ENCODE measurements around the gene CENPQ. TPM values are rescaled to one million over a fixed set of nuclear protein-coding genes. Genes with fewer than 3 reads are reported as not detected.

Gene CENPQ
- polyA plus RNA-seq, 3 donors = 13.0 to 15.9 (median 13.7) TPM

DNA sequence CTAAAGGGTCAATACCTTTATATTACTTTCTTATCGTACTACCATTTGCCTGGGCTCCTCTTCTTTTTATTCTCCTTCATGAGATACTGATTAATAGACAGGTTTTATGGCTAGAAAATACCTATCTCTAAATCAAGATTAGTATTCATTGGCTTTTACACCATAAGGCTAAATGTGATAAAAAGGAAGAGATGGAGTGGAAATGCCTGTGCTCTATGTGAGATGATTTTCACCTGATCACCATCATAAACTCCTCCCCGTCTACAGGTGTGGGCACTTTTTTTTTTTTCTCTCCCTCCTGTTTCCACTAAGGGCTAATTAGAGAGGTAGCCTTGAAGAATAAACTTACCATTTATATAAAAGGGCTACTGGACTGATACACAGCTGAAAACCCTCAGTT lies 36.5 kb downstream of the CENPQ start, which contains the start of gene GLYATL3:
Gene GLYATL3, plus strand, starts transcription at position 301 of the 400 bp plus-strand sequence. CDS start 12,068 bp downstream, outside the sequence.
- no peak for DNase-seq (ENCODE audit: low read depth in 3 of 3, low spot score in 2 of 3)

DNA sequence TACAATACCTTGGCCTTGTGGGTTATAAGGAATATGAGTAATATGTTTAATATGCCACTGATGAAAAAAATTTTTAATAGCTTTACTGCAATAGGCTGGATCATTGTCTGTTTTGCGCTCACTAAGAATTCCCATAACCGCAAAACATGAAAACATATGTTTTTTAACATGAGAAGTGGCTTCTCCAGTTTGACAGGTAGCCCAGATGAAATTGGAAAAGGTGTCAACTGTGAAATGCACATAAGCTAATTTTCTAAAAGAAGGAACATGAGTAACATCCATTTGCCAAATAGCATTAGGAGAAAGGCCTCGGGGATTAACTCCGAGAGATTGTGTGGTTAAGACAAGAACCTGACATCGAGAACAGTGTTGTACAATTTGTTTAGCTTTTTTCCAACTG lies 41.5 kb downstream of the CENPQ start:
- no peak for DNase-seq (ENCODE audit: low read depth in 3 of 3, low spot score in 2 of 3)

DNA sequence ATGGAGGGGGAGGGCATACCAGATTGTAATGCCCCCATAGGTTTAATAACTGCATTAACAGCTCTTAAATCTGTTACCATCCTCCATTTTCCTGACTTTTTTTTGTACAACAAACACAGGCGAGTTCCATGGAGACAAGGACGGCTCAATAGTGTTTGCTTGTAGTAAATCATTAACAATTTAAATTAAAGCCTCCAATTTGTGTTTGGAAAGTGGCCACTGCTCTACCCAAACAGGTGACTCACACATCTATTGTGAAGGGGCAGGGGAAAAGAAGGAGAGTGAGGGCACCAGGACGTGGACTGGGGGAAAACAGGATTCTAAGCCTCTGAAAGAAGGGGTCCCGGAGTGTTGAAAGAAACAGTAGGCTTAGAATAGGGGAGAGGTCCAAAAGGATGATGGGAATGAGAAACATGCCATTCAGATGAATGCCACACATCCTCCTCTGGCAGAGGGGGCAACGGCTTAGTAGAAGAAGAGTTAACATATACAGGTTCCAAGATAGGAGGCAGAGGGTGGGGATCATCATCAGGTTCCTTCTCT lies 43.5 kb downstream of the CENPQ start:
- DNase-seq (ENCODE audit: low read depth in 3 of 3, low spot score in 2 of 3) = no peak

GRCh38 chr6:49509342-49509741 lies 46.2 kb downstream of the CENPQ start:
- no peak for DNase-seq (ENCODE audit: low read depth in 3 of 3, low spot score in 2 of 3)

DNA sequence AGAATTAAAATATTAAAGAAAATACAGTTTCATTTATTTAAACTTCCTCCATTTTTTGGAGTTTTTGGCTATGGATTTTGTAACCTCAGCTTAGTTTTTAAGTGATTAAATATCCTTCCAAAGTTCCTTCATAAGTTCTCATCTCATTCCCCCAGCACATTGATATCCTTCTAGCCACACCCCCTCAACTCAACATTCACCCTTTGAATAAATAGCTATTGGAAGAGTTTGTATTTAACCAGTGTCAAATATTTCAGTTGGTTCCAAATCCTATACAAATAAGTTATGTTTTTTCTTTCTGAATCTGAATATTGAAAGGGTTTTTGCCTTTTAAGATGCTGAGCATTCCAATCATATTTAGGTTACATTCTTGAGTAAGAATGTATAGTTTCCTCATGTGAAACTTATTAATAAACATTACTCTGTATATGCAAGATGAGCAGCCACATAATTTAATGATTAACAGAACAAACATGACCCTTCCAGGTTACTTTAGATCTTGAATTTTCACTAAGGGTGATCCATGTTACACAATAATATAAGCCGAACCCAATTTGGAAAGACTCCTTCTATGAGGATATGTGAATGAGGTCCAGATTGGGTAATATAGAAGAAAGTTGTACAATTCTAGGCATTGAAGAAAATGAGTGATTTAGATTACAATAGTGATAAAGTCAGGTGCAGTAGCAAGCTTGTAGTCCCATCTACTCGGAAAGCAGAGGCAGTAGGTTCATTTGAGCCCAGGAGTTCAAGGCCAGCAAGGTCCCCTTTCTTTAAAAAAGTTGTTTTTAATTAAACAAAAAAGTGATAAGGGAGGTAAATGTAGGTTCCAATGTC lies 50.2 kb downstream of the CENPQ start:
- DNase-seq (ENCODE audit: low read depth in 3 of 3, low spot score in 2 of 3) = no peak

DNA sequence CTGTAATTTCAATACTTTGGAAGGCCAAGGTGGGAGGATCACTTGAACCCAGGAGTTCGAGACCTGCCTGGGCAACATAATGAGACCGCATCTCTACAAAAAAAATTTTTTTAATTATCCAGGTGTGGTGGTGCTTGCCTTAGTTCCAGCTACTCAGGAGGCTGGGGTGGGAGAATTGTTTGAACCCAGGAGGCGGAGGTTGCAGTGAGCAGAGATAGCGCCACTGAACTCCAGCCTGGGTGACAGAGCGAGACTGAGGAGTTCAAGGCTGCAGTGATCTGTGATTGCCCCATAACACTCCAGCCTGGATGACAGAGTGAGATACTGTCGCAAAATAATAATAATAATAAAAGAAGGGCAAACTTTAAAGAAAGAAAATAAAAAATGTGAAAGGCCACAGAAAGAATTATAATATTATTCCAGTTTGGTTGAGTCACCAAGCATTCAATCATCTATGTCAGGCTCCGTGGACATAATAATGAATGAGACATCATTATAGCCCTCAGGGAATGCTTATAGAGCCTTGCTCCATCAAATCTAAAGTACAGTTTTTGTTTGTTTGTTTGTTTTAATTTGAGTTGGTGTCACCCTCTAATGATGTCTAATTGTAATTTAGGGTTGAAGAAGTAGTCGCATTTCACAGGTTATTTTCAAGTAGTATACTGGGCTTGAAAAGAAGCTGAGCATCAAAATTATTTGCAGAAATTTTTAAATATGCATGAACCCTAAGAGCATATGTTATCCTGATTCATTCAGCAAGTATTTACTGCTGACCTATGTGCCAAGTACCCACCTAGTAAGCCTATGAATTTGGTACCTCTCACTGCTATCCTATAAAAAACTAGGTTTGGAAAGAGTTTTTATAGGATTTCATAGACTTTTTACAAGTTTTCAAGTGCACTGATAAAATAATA lies 51.7 kb downstream of the CENPQ start:
- DNase-seq (ENCODE audit: low read depth in 3 of 3, low spot score in 2 of 3) = no peak

DNA sequence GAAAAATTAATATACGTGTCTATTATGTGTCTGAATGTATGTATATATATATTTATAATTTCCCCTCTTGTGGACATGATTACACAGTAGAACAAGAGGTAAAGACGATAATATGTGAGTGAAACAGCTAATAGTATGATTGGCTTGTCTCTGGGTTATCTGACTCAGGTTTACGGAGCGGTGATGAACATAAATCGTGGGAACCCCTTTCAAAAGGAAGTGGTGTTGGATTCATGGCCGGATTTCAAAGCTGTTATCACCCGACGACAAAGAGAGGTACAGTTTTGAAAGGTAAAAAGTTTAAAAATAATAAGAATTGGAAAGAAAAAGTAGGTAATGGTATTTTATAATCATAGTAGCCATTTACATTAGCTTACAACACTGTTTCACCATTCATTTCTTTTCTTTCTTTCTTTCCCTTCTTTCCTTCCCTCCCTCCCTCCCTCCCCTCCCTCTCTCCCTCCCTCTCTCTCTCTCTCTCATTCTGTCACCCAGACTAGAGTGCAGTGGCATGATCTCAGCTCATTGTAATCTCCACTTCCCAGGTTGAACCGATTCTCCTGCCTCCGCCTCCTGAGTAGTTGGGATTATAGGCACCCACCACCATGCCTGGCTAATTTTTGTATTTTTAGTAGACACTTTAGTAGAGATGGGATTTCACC lies 52.4 kb downstream of the CENPQ start:
- no peak for DNase-seq (ENCODE audit: low read depth in 3 of 3, low spot score in 2 of 3)

DNA sequence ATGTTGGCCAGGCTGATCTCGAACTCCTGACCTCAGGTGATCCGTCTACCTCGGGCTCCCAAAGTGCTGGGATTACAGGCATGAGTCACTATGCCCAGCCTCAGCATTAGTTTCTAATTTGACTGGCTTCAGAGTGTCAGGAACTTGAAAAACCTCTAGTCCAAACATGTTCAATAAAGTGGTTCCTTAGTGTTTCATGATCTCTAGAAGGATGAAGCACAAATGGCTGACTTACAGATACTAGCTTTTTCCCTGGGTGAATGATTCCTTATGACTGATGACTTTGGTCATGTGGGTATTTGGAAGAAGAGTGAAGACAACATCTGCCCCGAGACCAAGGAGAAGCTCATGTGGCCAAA lies 53.0 kb downstream of the CENPQ start:
- no peak for DNase-seq (ENCODE audit: low read depth in 3 of 3, low spot score in 2 of 3)

DNA sequence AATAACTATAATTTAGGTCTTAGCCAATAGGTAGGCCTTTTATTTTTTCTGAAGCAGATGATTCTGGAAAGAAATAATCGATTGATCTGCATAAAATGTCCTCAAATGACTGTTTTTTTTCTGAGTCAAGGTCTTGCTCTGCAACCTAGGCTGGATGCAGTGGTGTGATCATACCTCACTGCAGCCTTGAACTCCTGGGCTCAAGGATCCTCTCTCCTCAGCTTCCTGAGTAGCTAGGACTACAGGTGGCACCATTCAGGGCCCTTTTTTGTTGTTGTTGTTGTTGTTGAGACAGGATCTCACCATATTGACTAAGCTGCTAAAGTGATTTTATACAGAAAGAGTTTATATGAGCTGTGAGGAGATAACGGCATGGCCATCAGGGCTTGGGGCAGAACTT lies 54.7 kb downstream of the CENPQ start:
- DNase-seq (ENCODE audit: low read depth in 3 of 3, low spot score in 2 of 3) = no peak

DNA sequence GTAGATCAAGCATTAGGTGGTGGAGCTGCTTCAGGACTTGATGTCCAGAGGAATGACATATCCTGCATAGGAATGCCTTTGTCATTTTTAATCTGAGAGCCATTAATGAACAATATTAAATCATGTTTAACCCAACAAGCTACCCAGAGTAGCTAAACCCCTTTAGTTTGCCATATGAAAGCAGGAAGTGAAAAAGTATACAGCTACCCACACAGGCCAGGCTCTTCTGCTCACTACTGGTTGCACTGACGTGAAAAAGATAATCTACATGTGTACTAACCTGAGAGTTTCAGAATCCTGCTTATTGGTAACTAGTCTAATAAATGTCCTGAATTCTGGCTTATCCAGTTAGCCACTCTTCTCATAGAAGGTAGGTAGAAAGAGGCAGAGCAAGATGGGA lies 56.5 kb downstream of the CENPQ start:
- no peak for DNase-seq (ENCODE audit: low read depth in 3 of 3, low spot score in 2 of 3)

DNA sequence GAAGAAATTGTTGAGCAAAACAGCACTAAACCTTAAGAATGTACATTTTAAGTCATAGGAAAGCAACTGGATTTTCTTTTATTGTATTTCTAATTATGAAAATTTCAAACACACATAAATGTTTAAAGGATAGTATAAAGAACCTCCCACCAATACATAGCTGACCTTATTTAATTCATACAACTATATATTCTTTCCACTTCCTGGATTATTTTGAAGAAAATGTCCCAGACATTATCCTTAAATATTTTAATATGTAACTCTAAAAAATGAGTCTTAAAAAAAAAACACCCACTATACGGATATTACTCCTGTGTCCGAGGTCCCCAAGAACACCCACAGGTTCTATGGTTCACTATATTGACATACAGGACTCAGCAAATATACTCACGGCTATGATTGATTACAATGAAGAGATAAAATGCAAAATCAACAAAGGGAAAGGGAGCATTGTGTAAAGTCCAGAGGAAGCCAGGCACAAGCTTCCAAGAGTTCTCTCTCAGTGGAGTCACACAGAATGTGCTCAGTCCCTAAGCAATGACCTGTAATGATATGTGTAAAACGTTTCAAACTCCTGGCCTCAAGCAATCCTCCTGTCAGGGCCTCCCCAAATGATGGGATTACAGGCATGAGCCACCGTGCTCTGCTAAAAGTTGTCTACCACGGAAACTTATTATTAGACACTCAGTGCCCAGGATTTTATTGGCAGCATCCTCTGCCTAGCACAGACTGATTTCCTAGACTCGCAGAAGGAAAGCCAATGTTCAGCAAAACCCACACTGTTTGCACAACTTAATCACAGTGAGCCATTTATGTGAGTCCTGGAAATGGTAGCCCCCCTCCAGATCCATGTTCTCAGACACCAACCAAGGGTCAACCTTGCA lies 59.8 kb downstream of the CENPQ start:
- no peak for DNase-seq (ENCODE audit: low read depth in 3 of 3, low spot score in 2 of 3)

DNA sequence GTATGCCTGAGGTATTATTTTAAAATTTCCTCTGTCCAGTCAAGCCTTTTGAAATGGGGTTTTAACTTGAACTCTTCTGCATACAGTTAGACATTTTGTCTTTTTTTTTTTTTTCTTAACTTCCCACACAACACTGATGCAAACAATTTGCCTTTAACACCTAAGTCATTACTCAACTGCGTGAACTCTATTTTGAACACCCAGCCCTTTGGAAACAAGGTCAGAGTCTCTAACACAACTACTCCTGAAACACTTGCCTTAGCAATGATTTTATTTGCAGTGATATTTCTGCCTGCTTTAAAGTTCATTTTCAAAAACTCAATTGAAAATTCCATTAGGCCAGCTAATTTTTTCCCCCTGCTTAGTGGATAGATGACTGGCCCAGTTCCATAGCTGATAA lies 60.7 kb downstream of the CENPQ start:
- DNase-seq (ENCODE audit: low read depth in 3 of 3, low spot score in 2 of 3) = no peak

- no peak for DNase-seq (ENCODE audit: low read depth in 3 of 3, low spot score in 2 of 3)
Observed at GRCh38 chr6:49524541-49524940, 61.4 kb downstream of the CENPQ start.

- no peak for DNase-seq (ENCODE audit: low read depth in 3 of 3, low spot score in 2 of 3)
Observed at GRCh38 chr6:49526598-49526997, 63.4 kb downstream of the CENPQ start.

- DNase-seq (ENCODE audit: low read depth in 3 of 3, low spot score in 2 of 3) = no peak
Observed at GRCh38 chr6:49527320-49527719, 64.2 kb downstream of the CENPQ start.

GRCh38 chr6:49528571-49528970 lies 65.4 kb downstream of the CENPQ start:
- DNase-seq (ENCODE audit: low read depth in 3 of 3, low spot score in 2 of 3) = no peak

DNA sequence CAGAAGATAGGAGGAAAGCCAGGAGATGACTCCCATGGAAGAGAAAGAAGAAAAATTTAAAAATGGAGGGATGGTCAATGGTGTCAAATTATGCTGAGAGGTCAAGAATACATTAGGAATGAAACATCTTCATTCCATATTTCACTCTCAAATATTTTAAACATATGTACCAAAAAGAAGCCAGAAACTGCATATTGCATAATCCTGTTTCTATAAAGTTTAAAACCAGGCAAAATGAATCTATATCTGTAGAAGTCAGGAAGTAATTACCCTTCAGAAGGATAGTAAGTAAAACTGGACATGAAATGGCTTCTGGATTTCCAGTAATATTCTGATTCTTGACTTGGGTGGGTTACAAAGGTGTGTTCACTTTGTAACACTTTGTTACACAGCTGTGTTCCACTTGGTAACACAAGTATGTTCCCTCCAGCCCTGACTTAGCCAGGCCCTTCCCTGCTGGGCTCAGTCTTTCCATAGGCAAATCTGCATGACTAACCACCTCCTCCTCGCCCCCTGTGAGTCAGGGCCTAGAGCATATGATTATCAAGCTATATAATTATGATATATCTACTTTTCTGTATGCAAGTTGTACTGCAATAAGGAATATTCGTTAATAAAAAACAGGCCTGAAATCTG lies 67.1 kb downstream of the CENPQ start:
- DNase-seq (ENCODE audit: low read depth in 3 of 3, low spot score in 2 of 3) = no peak

DNA sequence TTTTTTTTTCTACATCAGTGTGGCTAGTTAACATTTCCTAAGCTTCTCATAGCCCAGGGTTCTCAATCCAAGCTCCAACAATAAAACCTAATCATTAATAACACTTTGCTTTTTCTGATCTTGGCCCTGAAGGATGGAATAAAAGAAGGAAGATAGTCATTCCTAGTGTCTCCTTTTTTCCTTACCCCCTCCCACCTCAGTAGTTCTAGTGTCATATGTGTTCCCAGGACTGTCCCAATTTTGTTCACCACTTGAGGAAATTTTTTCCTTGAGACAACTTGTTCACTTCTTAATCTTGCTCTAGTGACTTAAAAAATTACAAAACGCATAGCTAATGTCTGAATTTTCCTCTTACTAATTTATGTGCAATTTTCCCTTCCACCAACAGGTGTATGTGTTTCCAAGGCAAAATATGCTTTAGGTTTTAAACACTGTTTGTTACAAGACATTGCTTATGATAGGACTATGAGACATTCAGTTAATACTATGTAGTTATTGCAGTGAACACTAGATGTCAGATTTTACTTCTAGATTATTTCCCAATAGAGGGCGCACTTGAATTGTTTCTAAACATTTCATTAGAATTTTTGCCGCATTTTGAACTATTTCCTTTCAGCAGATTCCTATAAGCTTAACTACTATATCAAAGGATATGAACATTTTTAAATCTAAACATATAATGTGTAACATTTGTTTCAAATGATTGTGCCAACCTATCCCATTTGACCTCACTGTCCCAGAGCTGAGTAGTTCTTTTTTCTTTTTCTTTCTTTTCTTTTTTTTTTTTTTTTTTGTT lies 68.8 kb downstream of the CENPQ start:
- peak in 2 of 3 donors; percentile 4 to 41 for DNase-seq (ENCODE audit: low read depth in 3 of 3, low spot score in 2 of 3)

GRCh38 chr6:49535795-49536194 lies 72.6 kb downstream of the CENPQ start:
- no peak for DNase-seq (ENCODE audit: low read depth in 3 of 3, low spot score in 2 of 3)

Measured in right renal cortex interstitium (tissue), 3 donors.